ENCODE data around the gene GRK4. TPM values are rescaled to one million over a fixed set of nuclear protein-coding genes. Genes with fewer than 3 reads are reported as not detected.

Gene GRK4
- total and polyA plus RNA-seq, 10 of the 15 experiments (the other 5 are each of a cell fraction or from before 2014, with no cell fraction given): 1.1 to 4.0 (median 2.5) TPM

DNA sequence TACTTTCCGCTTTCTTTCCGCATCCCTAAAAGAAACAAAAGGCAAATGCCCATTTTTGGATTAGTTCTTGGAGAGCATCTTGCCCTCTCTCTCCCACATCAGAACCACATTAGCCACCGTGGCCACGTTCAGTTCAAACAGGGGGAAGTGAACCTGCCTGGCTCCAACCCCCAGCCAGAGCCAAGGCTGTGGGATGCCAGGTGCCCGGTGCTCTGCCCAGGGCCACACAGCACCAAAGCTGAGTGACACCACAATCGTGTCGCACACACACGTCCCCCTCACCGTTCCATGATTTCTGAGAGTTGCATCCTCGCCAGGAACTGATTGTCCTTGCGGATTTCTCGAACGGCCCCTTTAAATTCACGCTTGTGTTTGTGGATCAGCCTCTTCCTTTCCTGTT is 24.5 kb upstream of the GRK4 start:
- Histone ChIP-seq H3K27me3 (replicated peaks in 1 of 2; ENCODE audit: control insufficient read depth in 2 of 2, insufficient read depth in 2 of 2, low read length in 1 of 2) (no peaks in the 10 kb centered on the region), H4K20me1 (ENCODE audit: control insufficient read depth, insufficient read depth) (no peaks in the 10 kb centered on the region), H3K9ac (ENCODE audit: control insufficient read depth, insufficient read depth, low read length) (no peak overlapping the region), H2AFZ (ENCODE audit: control insufficient read depth, low read depth, low read length) (no peak overlapping the region), H3K4me1 (ENCODE audit: control insufficient read depth, insufficient read depth, low read length) (peaks cover 25% of the 10 kb centered on the region), H3K79me2 (ENCODE audit: control insufficient read depth, insufficient read depth, low read length) (peaks cover 21% of the 10 kb centered on the region), H3K4me3 (no peak overlapping the region), H3K4me2 (ENCODE audit: control insufficient read depth, insufficient read depth) (no peak overlapping the region), H3K36me3 (ENCODE audit: control insufficient read depth in 2 of 2, insufficient read depth in 2 of 2, low read length in 1 of 2) (peaks cover 34 to 43% of the 10 kb centered on the region in 2 experiments), H3K27ac (ENCODE audit: control insufficient read depth, insufficient read depth) (no peak overlapping the region), H3K9me3 (replicated peaks; ENCODE audit: control insufficient read depth, insufficient read depth, low read length) (no peaks in the 10 kb centered on the region; the same call in 2 of the 3 replicates)
- TF ChIP-seq, protein P1, sequence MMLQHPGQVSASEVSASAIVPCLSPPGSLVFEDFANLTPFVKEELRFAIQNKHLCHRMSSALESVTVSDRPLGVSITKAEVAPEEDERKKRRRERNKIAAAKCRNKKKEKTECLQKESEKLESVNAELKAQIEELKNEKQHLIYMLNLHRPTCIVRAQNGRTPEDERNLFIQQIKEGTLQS (IDR thresholded peaks at IDR 0.05; ENCODE audit: borderline replicate concordance, extremely low read depth, low read depth, low read length): no peak
- no peak for TF ChIP-seq ESRRA (IDR thresholded peaks at IDR 0.05; ENCODE audit: low read length)
- TF ChIP-seq HDAC6 (IDR thresholded peaks at IDR 0.05; ENCODE audit: unreplicated experiment): no peak
- TF ChIP-seq BHLHE40 (IDR thresholded peaks at IDR 0.05; ENCODE audit: borderline replicate concordance in 1 of 2, low read depth in 2 of 2, low read length in 1 of 2): no peak
- no peak for TF ChIP-seq BACH1 (IDR thresholded peaks at IDR 0.05; ENCODE audit: borderline replicate concordance)
- TF ChIP-seq FOS (IDR thresholded peaks at IDR 0.05; ENCODE audit: borderline replicate concordance, extremely low read depth, insufficient read length): no peak
- no peak for TF ChIP-seq TBL1XR1 (IDR thresholded peaks at IDR 0.05; ENCODE audit: low read depth, low read length)
- TF ChIP-seq, protein P2, sequence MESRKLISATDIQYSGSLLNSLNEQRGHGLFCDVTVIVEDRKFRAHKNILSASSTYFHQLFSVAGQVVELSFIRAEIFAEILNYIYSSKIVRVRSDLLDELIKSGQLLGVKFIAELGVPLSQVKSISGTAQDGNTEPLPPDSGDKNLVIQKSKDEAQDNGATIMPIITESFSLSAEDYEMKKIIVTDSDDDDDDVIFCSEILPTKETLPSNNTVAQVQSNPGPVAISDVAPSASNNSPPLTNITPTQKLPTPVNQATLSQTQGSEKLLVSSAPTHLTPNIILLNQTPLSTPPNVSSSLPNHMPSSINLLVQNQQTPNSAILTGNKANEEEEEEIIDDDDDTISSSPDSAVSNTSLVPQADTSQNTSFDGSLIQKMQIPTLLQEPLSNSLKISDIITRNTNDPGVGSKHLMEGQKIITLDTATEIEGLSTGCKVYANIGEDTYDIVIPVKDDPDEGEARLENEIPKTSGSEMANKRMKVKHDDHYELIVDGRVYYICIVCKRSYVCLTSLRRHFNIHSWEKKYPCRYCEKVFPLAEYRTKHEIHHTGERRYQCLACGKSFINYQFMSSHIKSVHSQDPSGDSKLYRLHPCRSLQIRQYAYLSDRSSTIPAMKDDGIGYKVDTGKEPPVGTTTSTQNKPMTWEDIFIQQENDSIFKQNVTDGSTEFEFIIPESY (IDR thresholded peaks at IDR 0.05): no peak
- TF ChIP-seq TCF12 (IDR thresholded peaks at IDR 0.05; ENCODE audit: low read depth, low read length): no peak
- TF ChIP-seq MXI1 (IDR thresholded peaks at IDR 0.05; ENCODE audit: low read depth, low read length): no peak
- TF ChIP-seq SPI1 (IDR thresholded peaks at IDR 0.05; ENCODE audit: borderline replicate concordance, insufficient read depth, low read depth, low read length): no peak
- TF ChIP-seq, protein P3, sequence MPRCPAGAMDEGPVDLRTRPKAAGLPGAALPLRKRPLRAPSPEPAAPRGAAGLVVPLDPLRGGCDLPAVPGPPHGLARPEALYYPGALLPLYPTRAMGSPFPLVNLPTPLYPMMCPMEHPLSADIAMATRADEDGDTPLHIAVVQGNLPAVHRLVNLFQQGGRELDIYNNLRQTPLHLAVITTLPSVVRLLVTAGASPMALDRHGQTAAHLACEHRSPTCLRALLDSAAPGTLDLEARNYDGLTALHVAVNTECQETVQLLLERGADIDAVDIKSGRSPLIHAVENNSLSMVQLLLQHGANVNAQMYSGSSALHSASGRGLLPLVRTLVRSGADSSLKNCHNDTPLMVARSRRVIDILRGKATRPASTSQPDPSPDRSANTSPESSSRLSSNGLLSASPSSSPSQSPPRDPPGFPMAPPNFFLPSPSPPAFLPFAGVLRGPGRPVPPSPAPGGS (IDR thresholded peaks at IDR 0.05; ENCODE audit: borderline replicate concordance, insufficient read depth, low read depth, low read length, poor library complexity, severe bottlenecking): no peak
- intact Hi-C loops (cut with micrococcal nuclease; ENCODE audit: unreplicated experiment): no loop called here
- DNase-seq (ENCODE audit: low read depth, low spot score) (no peak), FAIRE-seq (no peak), ATAC-seq (no peak)
- ChIA-PET POLR2A (interaction anchor here (0.5 kb wide), 1 partner anchor 187 kb away, joined by 3 read pairs; no protein-coding TSS in a partner anchor), CTCF (interaction anchor here (2.8 to 5.2 kb wide), 2 partner anchors 10 to 16 kb away, joined by 10 to 62 read pairs; no protein-coding TSS in a partner anchor), SMC1A (ENCODE audit: uncharacterized antibody, unreplicated experiment) (interaction anchor here (5.4 kb wide), 1 partner anchor 14 kb away, joined by 65 read pairs; no protein-coding TSS in a partner anchor), RAD21 (ENCODE audit: unreplicated experiment) (no interaction called here)
- TSS peak; percentile 49 for BruUV-seq (replicated peaks)
- in situ Hi-C loops (cut with MboI): loop anchor here (25.0 kb wide), 1 partner anchor 177 kb away; the partner anchor contains the start of gene TNIP2
- 88% methylated on average over 14 of the region's 14 CpGs for WGBS (ENCODE audit: insufficient coverage, insufficient replicate concordance, low lambda C conversion rate, missing lambda C conversion rate)
